GM19099 (cell line): ENCODE results near the gene HSPA9.

Experiments
- POLR2A ChIP-seq: IDR thresholded peaks from 3 replicates; pipeline ENCODE4 v1.6.1; 2011; ENCODE audit warnings: low read depth; ENCODE audit not compliant: insufficient read length; ENCODE audit errors: extremely low read depth

HSPA9 gene

GRCh38 chr5:138536215-138536614, 39.0 kb downstream of the HSPA9 start:
- TF ChIP-seq POLR2A = no peak

GRCh38 chr5:138533973-138534941, 40.9 kb downstream of the HSPA9 start:
- no peak for TF ChIP-seq POLR2A

- no peak for TF ChIP-seq POLR2A
Observed at GRCh38 chr5:138529812-138530211, 45.4 kb downstream of the HSPA9 start.

GRCh38 chr5:138528744-138529469, 46.3 kb downstream of the HSPA9 start:
- TF ChIP-seq POLR2A = no peak

GRCh38 chr5:138528208-138528607, 47.0 kb downstream of the HSPA9 start:
- no peak for TF ChIP-seq POLR2A

GRCh38 chr5:138527170-138527569, 48.0 kb downstream of the HSPA9 start:
- no peak for TF ChIP-seq POLR2A

GRCh38 chr5:138523406-138523805, 51.8 kb downstream of the HSPA9 start:
- TF ChIP-seq POLR2A = no peak

GRCh38 chr5:138520971-138521370, 54.2 kb downstream of the HSPA9 start:
- TF ChIP-seq POLR2A = no peak

GRCh38 chr5:138517437-138517836, 57.8 kb downstream of the HSPA9 start:
- no peak for TF ChIP-seq POLR2A

GRCh38 chr5:138515556-138516245, 59.5 kb downstream of the HSPA9 start:
- no peak for TF ChIP-seq POLR2A

GRCh38 chr5:138514021-138514420, 61.2 kb downstream of the HSPA9 start:
- no peak for TF ChIP-seq POLR2A

GRCh38 chr5:138508958-138509357, 66.2 kb downstream of the HSPA9 start:
- TF ChIP-seq POLR2A = no peak

- no peak for TF ChIP-seq POLR2A
Observed at GRCh38 chr5:138506370-138507306, 68.6 kb downstream of the HSPA9 start.

- TF ChIP-seq POLR2A = no peak
Observed at GRCh38 chr5:138504799-138505198, 70.4 kb downstream of the HSPA9 start.
